ENCODE data around the gene BCL2. TPM values are rescaled to one million over a fixed set of nuclear protein-coding genes. Genes with fewer than 3 reads are reported as not detected.

Gene BCL2
- total and polyA plus RNA-seq, 8 donors, result 6.3 to 11.3 (median 10.8) TPM

DNA sequence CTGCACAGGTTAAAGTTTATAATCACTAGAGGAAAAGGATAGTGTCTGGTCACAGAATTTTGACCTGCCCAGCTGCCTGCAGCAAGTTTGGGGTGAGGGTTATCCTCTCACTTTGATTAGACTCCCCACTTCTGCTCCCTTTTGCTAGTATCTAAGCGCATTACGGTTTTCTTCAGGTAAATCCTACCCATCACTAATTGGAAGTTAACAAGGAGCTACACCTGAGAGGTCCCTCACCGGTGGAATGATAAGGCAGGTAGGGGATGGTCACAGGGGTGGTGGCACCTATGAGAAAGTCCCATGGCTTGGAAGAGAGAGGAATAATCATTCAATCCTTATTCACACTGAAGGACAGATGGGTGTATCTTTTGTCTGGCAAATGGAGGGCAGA is 7.6 kb downstream of the BCL2 start:
- intact Hi-C loops (cut with DNase I), result no loop called here
- H3K4me1 ChIP-seq, result peaks cover 6 to 13% of the 10 kb centered on the region in 2 donors
- H3K27me3 ChIP-seq, result no peaks in the 10 kb centered on the region
- no peak overlapping the region for H3K4me3 ChIP-seq
- ATAC-seq (no peak), DNase-seq (no peak)
- H3K9me3 ChIP-seq, result no peaks in the 10 kb centered on the region
- H3K36me3 ChIP-seq, result no peaks in the 10 kb centered on the region
- TF ChIP-seq, protein P1, sequence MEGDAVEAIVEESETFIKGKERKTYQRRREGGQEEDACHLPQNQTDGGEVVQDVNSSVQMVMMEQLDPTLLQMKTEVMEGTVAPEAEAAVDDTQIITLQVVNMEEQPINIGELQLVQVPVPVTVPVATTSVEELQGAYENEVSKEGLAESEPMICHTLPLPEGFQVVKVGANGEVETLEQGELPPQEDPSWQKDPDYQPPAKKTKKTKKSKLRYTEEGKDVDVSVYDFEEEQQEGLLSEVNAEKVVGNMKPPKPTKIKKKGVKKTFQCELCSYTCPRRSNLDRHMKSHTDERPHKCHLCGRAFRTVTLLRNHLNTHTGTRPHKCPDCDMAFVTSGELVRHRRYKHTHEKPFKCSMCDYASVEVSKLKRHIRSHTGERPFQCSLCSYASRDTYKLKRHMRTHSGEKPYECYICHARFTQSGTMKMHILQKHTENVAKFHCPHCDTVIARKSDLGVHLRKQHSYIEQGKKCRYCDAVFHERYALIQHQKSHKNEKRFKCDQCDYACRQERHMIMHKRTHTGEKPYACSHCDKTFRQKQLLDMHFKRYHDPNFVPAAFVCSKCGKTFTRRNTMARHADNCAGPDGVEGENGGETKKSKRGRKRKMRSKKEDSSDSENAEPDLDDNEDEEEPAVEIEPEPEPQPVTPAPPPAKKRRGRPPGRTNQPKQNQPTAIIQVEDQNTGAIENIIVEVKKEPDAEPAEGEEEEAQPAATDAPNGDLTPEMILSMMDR (IDR thresholded peaks at IDR 0.05), result no peak
- H3K27ac ChIP-seq, result no peak overlapping the region

DNA sequence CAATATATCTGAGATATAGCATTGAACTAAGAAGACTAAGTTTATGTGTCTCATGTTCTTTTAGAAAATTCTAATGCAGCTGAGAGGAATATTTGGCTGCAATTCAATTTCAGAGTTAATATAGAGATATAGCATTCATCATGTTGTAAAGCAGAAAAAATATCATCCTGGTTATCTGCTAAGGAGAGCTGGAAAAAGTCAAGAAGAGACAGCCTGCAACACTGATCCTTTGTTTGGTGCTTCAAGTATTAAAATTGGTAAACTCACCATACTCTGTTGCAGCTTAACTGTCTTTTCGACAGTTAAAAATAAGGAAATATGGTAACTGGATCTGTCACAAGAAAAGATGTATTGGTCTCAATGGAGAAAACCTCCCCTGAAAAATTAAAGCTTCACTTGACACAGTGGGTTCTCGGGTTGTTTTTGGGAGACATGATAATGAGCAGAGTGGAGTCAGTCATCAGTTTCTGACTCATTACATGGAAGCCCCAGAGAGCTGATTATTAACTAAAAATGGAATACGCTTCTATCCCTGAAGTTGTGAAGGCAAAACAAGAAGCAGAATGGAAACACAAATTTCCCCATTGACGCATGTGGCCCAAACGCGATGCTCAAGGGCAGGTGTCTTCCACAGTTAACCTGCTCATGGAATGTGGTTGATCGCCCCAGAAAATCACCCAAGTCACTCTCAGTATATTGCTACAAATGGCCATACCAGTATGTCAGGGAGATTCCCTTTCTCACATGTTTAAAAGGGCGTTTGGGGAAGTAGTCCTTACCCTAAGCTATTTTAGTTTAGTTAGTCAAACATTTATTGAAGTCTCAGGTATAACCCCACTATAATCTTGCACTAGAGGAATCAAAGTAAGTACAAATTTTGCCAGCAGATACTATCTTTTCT is 8.2 kb downstream of the BCL2 start:
- TF ChIP-seq, protein P1 (IDR thresholded peaks at IDR 0.05), result no peak
- DNase-seq (no peak), ATAC-seq (no peak)
- Histone ChIP-seq H3K9me3 (no peaks in the 10 kb centered on the region), H3K27me3 (no peaks in the 10 kb centered on the region), H3K36me3 (no peaks in the 10 kb centered on the region), H3K27ac (no peak overlapping the region), H3K4me1 (peaks cover 2 to 8% of the 10 kb centered on the region in 2 donors), H3K4me3 (no peak overlapping the region)
- intact Hi-C loops (cut with DNase I), result no loop called here

DNA sequence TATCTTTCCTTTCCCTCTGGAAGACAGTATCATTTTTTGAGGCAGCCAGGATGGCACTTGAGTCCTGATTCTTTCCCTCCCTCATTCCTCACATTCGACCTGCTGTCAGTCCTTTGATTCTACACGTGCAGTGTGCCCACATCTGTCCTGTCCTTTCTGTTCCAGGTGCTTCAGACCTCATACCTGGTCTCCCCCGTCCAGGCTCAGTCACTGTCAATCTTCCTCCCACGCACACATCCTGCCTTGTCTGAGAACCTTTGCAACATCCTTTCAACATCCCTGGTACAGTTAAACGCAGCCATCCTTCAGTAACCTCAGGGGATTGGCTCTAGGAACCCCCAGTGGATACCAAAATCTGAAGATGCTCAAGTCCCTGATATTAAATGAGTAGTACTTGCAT is 10.1 kb downstream of the BCL2 start:
- no peak overlapping the region for H3K4me3 ChIP-seq
- ATAC-seq (no peak), DNase-seq (no peak)
- no peaks in the 10 kb centered on the region for H3K27me3 ChIP-seq
- TF ChIP-seq, protein P1 (IDR thresholded peaks at IDR 0.05), result no peak
- peaks cover 0 to 5% of the 10 kb centered on the region in 2 donors for H3K4me1 ChIP-seq
- intact Hi-C loops (cut with DNase I), result no loop called here
- no peaks in the 10 kb centered on the region for H3K36me3 ChIP-seq
- no peak overlapping the region for H3K27ac ChIP-seq
- no peaks in the 10 kb centered on the region for H3K9me3 ChIP-seq

DNA sequence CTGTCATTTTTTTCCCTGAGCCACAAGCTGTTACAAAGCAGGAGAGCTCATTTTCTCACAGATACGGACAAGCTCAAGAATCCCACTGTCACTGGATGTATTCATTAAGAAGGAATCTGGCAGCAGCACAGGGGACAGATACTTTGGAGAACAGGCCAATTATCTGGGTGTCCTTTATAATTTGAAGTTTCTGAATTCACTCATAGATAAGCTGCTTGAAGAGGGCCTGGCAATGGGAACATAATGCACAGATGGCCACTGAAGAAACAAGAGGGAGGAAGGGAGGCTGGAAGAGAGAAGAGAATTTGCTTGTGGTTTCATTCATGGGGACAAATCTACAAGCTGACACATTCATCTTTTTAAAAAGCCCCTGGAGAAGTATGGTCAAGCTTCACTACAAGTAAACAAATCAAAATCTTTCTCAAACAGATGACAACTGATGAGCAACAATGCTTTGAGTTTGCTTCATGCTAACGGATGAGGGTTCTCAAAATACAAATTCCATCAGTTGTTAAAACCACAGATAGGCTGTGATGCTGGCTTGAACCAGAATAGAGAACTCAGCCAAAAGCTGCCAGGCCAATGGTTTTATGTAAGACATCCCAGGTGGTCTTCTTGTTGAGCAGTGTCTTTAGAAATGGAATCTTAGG is 11.9 kb downstream of the BCL2 start:
- no peaks in the 10 kb centered on the region for H3K27me3 ChIP-seq
- TF ChIP-seq, protein P1 (IDR thresholded peaks at IDR 0.05), result no peak
- no peak overlapping the region for H3K4me3 ChIP-seq
- intact Hi-C loops (cut with DNase I), result no loop called here
- H3K36me3 ChIP-seq, result no peaks in the 10 kb centered on the region
- H3K27ac ChIP-seq, result no peak overlapping the region
- peak in 2 of 4 donors; percentile 56 to 71 for DNase-seq
- no peak for ATAC-seq
- H3K4me1 ChIP-seq, result peaks cover 0 to 15% of the 10 kb centered on the region in 2 donors
- no peaks in the 10 kb centered on the region for H3K9me3 ChIP-seq

DNA sequence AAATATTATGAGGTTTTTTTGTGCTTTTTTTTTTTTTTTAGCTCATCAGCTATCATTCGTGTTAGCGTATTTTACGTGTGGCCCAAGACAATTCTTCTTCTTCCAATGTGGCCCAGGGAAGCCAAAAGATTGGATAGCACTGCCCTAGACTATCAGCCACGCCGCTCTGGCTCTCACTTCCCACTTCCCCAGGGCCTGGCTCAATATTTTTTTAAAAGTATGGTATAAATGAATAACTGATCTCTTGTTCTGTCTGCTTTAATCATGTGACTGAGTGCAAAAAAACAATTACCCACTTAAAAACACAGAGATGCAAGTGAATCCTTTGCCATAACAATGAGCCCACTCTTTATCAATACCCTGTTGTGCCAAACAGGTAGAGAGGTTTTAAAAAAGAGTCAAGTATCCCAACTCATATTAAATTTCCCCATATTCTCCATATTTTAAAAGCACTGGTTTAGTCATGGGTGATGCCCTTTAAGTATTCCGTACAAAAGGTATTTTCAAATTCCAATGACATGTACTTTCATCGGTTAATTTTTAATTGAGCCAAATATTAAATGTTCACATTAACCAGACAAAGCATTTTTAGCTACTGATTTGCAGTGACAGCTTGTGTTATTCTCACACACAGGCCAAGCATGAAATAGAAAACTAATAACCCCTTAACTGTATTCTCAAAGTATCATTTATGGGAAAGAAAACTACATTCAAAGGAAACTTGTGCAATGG is 12.6 kb downstream of the BCL2 start:
- TF ChIP-seq, protein P1 (IDR thresholded peaks at IDR 0.05), result no peak
- Histone ChIP-seq H3K27ac (no peak overlapping the region), H3K4me3 (no peak overlapping the region), H3K9me3 (no peaks in the 10 kb centered on the region), H3K4me1 (peaks cover 0 to 21% of the 10 kb centered on the region in 2 donors), H3K36me3 (no peaks in the 10 kb centered on the region), H3K27me3 (no peaks in the 10 kb centered on the region)
- no peak for ATAC-seq
- no peak for DNase-seq
- intact Hi-C loops (cut with DNase I), result no loop called here

Data from left lung (tissue), 10 donors.